Right lobe of liver (tissue), 4 donors: ENCODE data around the gene RWDD1.

Experiments used
- POLR2A ChIP-seq: fragments of 450-650 bp; IDR thresholded peaks from one replicate; pipeline ENCODE4 v1.6.1; 2017; ENCODE audit warnings: antibody characterized with exemption, mild to moderate bottlenecking
- TF ChIP-seq, protein P1 (sequence below), 4 donors: fragments of 200-600 bp in 3 of 4; fragments of 450-650 bp in 1 of 4; IDR thresholded peaks; one replicate each; pipeline versions ENCODE4 v1.5.1 to v1.8.0; 2016 to 2022; ENCODE audit warnings: antibody characterized with exemption in 4 of 4, mild to moderate bottlenecking in 2 of 4
- donor health status: DM: no; HTN: no; CAD: no.
- donor health status: DM: no; HTN: no; CAD: no.
- donor health status: DM: no; HTN: yes; CAD: no.

DNA sequence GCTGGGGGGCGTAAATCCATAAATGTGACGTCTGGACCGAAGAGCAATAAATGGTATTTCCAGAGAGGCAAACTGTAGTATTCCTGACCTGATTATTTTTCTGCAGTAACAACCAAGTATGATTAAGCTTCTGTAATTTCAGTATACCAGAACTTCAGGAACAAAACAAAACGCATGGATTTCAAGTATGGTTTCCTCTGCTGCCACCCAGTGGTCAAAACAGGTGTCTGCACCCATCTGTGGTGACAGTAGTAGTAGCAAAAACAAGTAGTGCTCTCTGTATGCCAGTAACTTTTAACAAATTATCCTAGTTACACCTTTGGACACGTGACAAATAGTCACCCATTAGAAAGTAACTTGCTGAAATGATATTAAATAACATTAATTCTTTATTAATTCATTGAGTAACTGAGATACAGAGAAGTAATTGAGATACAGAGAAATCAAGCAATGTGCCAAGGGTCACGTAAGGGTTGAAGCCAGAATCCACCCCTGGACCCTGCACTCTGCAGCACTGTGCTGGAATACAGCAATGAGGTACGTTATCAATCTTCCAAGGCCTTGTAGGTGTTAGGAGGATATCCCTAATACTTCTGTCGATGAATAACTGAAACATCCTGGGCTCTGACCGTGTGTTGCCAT is 9.8 kb upstream of the RWDD1 start:
- TF ChIP-seq, protein P1, sequence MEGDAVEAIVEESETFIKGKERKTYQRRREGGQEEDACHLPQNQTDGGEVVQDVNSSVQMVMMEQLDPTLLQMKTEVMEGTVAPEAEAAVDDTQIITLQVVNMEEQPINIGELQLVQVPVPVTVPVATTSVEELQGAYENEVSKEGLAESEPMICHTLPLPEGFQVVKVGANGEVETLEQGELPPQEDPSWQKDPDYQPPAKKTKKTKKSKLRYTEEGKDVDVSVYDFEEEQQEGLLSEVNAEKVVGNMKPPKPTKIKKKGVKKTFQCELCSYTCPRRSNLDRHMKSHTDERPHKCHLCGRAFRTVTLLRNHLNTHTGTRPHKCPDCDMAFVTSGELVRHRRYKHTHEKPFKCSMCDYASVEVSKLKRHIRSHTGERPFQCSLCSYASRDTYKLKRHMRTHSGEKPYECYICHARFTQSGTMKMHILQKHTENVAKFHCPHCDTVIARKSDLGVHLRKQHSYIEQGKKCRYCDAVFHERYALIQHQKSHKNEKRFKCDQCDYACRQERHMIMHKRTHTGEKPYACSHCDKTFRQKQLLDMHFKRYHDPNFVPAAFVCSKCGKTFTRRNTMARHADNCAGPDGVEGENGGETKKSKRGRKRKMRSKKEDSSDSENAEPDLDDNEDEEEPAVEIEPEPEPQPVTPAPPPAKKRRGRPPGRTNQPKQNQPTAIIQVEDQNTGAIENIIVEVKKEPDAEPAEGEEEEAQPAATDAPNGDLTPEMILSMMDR (IDR thresholded peaks at IDR 0.05), result peak; percentile 91 to 98 (median 95)
- TF ChIP-seq POLR2A, result no peak
